ENCODE data around the gene PITX3. TPM values are rescaled to one million over a fixed set of nuclear protein-coding genes. Genes with fewer than 3 reads are reported as not detected.

The PITX3 gene
- total and polyA plus RNA-seq, 2 experiments from 2014 or later, result 0.34 TPM; not detected in 1

GRCh38 chr10:102195296-102195870, 45.9 kb downstream of the PITX3 start (continued):
- TF ChIP-seq CTCF (conservative IDR thresholded peaks at IDR 0.05; ENCODE audit: low read depth in 2 of 2) (no peak), ZNF114 (CRISPR knock-in tag; IDR thresholded peaks at IDR 0.05) (no peak), EZH2 (IDR thresholded peaks at IDR 0.05; ENCODE audit: low read depth, unreplicated experiment) (no peak)

GRCh38 chr10:102191956-102192355, 49.4 kb downstream of the PITX3 start:
- peaks cover 60% of the 10 kb centered on the region for H3K9me3 Mint-ChIP-seq
- TF ChIP-seq EZH2phosphoT487 (IDR thresholded peaks at IDR 0.05; ENCODE audit: unreplicated experiment), result no peak
- TF ChIP-seq ETS1 (IDR thresholded peaks at IDR 0.05), result no peak
- TF ChIP-seq ZNF114 (CRISPR knock-in tag; IDR thresholded peaks at IDR 0.05), result no peak
- no peak for TF ChIP-seq JUNB (IDR thresholded peaks at IDR 0.05; ENCODE audit: unreplicated experiment)
- no peak for TF ChIP-seq CREB1 (CRISPR knock-in tag; IDR thresholded peaks at IDR 0.05; ENCODE audit: low read depth)
- no peak for TF ChIP-seq ZNF462 (CRISPR knock-in tag; IDR thresholded peaks at IDR 0.05)
- TF ChIP-seq POLR2AphosphoS5 (IDR thresholded peaks at IDR 0.05; ENCODE audit: low read depth), result no peak
- no peak for TF ChIP-seq EZH2 (IDR thresholded peaks at IDR 0.05; ENCODE audit: low read depth, unreplicated experiment)
- TF ChIP-seq NANOG (IDR thresholded peaks at IDR 0.05; ENCODE audit: borderline replicate concordance), result no peak
- TF ChIP-seq ZNF331 (CRISPR knock-in tag; IDR thresholded peaks at IDR 0.05; ENCODE audit: low read depth), result no peak
- no peak for TF ChIP-seq REST (IDR thresholded peaks at IDR 0.05; ENCODE audit: unreplicated experiment)
- TF ChIP-seq STAT1 (IDR thresholded peaks at IDR 0.05; ENCODE audit: unreplicated experiment), result no peak

More at GRCh38 chr10:102191956-102192355, 49.4 kb downstream of the PITX3 start:
- Histone ChIP-seq H2AFZ (no peak overlapping the region), H3K36me3 (ENCODE audit: insufficient read depth) (no peaks in the 10 kb centered on the region; the same call in 1 of the 2 replicates), H3F3A (replicated peaks; ENCODE audit: low read depth) (no peaks in the 10 kb centered on the region), H3K79me2 (replicated peaks; ENCODE audit: insufficient read depth) (no peaks in the 10 kb centered on the region), H3K27ac (ENCODE audit: low read depth) (no peak overlapping the region), H3K4me3 (no peak overlapping the region), H3K4me1 (ENCODE audit: insufficient read depth) (no peaks in the 10 kb centered on the region), H3K9me2 (ENCODE audit: insufficient read depth) (no peaks in the 10 kb centered on the region), H4K20me1 (replicated peaks; ENCODE audit: insufficient read depth) (no peaks in the 10 kb centered on the region), H3K4me2 (no peak overlapping the region), H3K27me3 (ENCODE audit: insufficient read depth) (no peaks in the 10 kb centered on the region)
- no peak for DNase-seq (ENCODE audit: low spot score)
- ATAC-seq, result no peak
- no peak overlapping the region for H3K27ac Mint-ChIP-seq
- H3K4me1 Mint-ChIP-seq, result no peaks in the 10 kb centered on the region
- peaks cover 3% of the 10 kb centered on the region; the same call in 1 of the 3 replicates for H3K36me3 Mint-ChIP-seq (ENCODE audit: low read depth)
- no peak overlapping the region for H3K4me3 Mint-ChIP-seq
- H3K27me3 Mint-ChIP-seq (ENCODE audit: insufficient read depth, low read depth, poor library complexity), result no peaks in the 10 kb centered on the region
